ENCODE data around the gene YY2.

DNA sequence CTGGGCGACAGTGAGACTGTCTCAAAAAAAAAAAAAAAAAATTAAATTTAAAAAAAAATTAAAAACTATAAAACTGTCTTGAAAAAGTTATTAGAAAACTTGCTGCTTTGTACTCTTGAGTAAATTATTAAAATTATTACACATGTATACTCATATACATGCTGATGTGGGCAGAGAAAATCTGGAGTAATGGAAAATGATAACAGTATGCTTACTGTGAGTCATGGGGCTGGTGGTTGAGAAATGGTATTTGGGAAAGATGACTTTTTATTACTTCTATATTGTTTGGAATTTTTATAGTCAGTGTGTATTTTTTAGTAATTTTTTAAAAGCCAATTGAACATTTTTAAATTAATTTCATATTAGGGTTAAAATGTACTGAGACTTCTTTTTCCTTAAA is 7.5 kb downstream of the YY2 start:
- TF ChIP-seq, protein P1, sequence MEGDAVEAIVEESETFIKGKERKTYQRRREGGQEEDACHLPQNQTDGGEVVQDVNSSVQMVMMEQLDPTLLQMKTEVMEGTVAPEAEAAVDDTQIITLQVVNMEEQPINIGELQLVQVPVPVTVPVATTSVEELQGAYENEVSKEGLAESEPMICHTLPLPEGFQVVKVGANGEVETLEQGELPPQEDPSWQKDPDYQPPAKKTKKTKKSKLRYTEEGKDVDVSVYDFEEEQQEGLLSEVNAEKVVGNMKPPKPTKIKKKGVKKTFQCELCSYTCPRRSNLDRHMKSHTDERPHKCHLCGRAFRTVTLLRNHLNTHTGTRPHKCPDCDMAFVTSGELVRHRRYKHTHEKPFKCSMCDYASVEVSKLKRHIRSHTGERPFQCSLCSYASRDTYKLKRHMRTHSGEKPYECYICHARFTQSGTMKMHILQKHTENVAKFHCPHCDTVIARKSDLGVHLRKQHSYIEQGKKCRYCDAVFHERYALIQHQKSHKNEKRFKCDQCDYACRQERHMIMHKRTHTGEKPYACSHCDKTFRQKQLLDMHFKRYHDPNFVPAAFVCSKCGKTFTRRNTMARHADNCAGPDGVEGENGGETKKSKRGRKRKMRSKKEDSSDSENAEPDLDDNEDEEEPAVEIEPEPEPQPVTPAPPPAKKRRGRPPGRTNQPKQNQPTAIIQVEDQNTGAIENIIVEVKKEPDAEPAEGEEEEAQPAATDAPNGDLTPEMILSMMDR (IDR thresholded peaks at IDR 0.05; ENCODE audit: insufficient read depth, low read length, poor library complexity, severe bottlenecking): no peak
- TF ChIP-seq EZH2phosphoT487 (conservative IDR thresholded peaks at IDR 0.05; ENCODE audit: low read length): no peak
